Skeletal muscle tissue (tissue), 4 donors: ENCODE measurements around the gene DUSP22. TPM values are rescaled to one million over a fixed set of nuclear protein-coding genes. Genes with fewer than 3 reads are reported as not detected.

Experiments
- H3K27ac ChIP-seq: one replicate; pipeline ENCODE4 v1.7.0; 2013; ENCODE audit warnings: mild to moderate bottlenecking, low read depth, low read length, inconsistent platforms
- H3K27me3 ChIP-seq, 3 donors: one replicate each; pipeline ENCODE4 v1.7.0; 2013; ENCODE audit warnings: low read length in 3 of 3; ENCODE audit not compliant: control insufficient read depth in 3 of 3, insufficient read depth in 3 of 3
- H3K36me3 ChIP-seq, 3 donors: one replicate each; pipeline ENCODE4 v1.7.0; 2013; ENCODE audit warnings: low read length in 3 of 3; ENCODE audit not compliant: control insufficient read depth in 3 of 3, insufficient read depth in 3 of 3
- H3K4me1 ChIP-seq, 3 donors: one replicate each; pipeline ENCODE4 v1.7.0; 2013; ENCODE audit warnings: low read length in 3 of 3, mild to moderate bottlenecking in 3 of 3; ENCODE audit not compliant: control insufficient read depth in 3 of 3, insufficient read depth in 3 of 3
- H3K4me3 ChIP-seq, 3 donors: one replicate each; pipeline ENCODE4 v1.7.0; 2013; ENCODE audit warnings: low read length in 3 of 3
- H3K9ac ChIP-seq, 3 donors: one replicate each; pipeline ENCODE4 v1.7.0; 2013; ENCODE audit warnings: low read length in 3 of 3, mild to moderate bottlenecking in 3 of 3, moderate library complexity in 2 of 3, low read depth in 1 of 3
- H3K9me3 ChIP-seq, 3 donors: one replicate each; pipeline ENCODE4 v1.7.0; 2013; ENCODE audit warnings: low read length in 3 of 3; ENCODE audit not compliant: control insufficient read depth in 3 of 3
- total RNA-seq: library from RNA; depleted of rRNA; stranded (reverse); fragments of >200 nt; gene quantifications from one replicate; pipeline ENCODE4 v1.2.3, GENCODE V29; 2014
- donor health status: Osteomylitis.

DUSP22 gene
- total RNA-seq, 1 donor from 2014 or later = 17.7 TPM

DNA sequence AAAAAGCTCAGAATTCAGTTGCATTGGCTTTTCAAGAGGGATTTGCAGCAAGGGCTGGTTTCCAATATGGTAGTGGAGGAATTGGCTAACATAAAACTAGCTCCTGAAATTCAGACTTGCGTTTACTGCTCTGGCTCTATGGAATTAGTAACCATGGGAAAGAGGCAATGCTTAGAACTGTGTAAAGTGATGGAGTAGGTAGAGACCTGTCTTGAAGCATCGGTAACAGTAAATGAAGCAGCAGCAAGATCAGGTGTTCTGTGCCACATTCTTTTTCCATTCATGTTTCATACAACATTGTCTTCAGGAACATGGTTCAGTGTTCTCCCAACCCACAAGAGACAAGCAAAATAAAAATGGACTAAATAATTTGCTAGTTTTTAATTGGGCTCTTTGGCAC is 105.8 kb downstream of the DUSP22 start:
- Histone ChIP-seq H3K36me3 (no peaks in the 10 kb centered on the region), H3K9ac (no peak overlapping the region), H3K27ac (no peak overlapping the region), H3K4me1 (peaks cover 0 to 9% (median 0%) of the 10 kb centered on the region in 3 donors), H3K27me3 (peaks cover 26 to 50% (median 48%) of the 10 kb centered on the region in 3 donors), H3K4me3 (no peak overlapping the region), H3K9me3 (no peaks in the 10 kb centered on the region)

- Histone ChIP-seq H3K4me1 (peaks cover 0 to 6% (median 0%) of the 10 kb centered on the region in 3 donors), H3K9me3 (no peaks in the 10 kb centered on the region), H3K36me3 (no peaks in the 10 kb centered on the region), H3K27me3 (peaks cover 27 to 50% (median 46%) of the 10 kb centered on the region in 3 donors), H3K27ac (no peak overlapping the region), H3K9ac (no peak overlapping the region), H3K4me3 (no peak overlapping the region)
Observed at GRCh38 chr6:398558-399078, 106.3 kb downstream of the DUSP22 start.

DNA sequence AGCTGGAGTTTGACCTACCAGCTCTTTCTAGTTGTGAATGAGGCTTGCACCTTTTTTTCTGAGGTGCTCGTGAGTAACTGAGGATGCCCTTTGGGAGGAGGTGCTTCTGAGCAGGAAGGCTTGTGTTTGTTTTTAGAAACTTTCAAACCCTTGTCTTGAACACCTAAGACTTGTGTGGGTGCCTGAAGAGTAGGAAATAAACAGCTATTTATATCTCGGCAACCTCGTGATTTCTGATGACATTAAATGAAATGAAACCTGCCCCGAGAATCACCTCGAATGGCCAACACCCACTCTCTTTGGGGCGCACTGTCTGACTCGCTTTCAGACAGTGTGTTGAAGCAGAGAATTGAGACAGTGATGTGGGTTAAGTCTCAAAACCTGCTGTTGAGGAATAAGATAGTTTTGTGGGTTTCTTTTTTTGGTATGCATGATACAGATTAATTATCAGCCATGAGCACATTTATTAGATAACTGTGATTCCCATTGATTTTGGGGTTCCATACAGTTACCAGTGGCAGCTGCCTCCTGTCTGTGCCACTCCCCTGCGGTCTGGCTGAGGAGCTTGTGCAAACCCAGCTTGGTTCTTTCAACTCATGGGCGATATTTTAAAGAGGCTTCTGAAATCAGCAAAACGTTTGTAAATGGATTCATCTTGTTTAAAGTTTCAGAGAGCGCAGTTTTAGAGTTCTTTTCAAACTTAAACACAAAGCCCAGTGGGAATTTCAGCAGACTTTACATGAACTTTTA is 107.7 kb downstream of the DUSP22 start:
- Histone ChIP-seq H3K4me3 (no peak overlapping the region), H3K36me3 (no peaks in the 10 kb centered on the region), H3K27ac (no peak overlapping the region), H3K9ac (no peak overlapping the region), H3K4me1 (no peaks in the 10 kb centered on the region), H3K9me3 (no peaks in the 10 kb centered on the region), H3K27me3 (peaks cover 14 to 39% (median 34%) of the 10 kb centered on the region in 3 donors)

DNA sequence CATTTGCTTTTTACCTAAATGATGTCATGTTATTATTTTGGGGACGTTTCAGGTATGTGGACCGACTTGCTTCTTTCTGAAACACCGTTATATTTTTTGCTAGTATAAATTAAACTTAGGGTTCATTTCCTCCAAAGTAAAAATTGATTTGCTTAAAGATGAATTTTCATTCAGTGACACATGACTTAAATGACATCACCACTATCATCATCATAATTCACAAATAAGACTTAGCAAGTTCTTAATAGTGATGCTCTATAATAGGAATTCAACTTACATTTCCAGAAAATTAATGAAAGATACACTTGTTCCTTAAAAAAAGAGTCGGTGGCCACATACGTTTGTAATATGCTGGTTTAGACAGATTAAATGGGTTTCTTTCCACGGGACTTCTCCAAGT is 108.5 kb downstream of the DUSP22 start:
- Histone ChIP-seq H3K9me3 (no peaks in the 10 kb centered on the region), H3K9ac (no peak overlapping the region), H3K27me3 (peaks cover 10 to 36% (median 31%) of the 10 kb centered on the region in 3 donors), H3K4me3 (no peak overlapping the region), H3K4me1 (no peaks in the 10 kb centered on the region), H3K27ac (no peak overlapping the region), H3K36me3 (no peaks in the 10 kb centered on the region)

Other genes with a start within 250 kb of the DUSP22 start
- gene IRF4, start 99.3 kb downstream of the DUSP22 start, total RNA-seq = 3.1 TPM